Ishikawa (cell line): ENCODE measurements around the gene PTCSC3.

Experiments used
- CEBPB ChIP-seq: IDR thresholded peaks from 2 replicates; pipeline ENCODE4 v1.6.1; 2012
- CREB1 ChIP-seq: IDR thresholded peaks from 2 replicates; pipeline ENCODE4 v1.6.1; 2012; ENCODE audit warnings: low read depth
- EP300 ChIP-seq: IDR thresholded peaks from 2 replicates; pipeline ENCODE4 v1.6.1; 2012; ENCODE audit warnings: borderline replicate concordance
- NFIC ChIP-seq: IDR thresholded peaks from 2 replicates; pipeline ENCODE4 v1.6.1; 2012
- TAF1 ChIP-seq: IDR thresholded peaks from 2 replicates; pipeline ENCODE4 v1.6.1; 2012; ENCODE audit warnings: low read depth, mild to moderate bottlenecking
- TCF12 ChIP-seq: IDR thresholded peaks from 2 replicates; pipeline ENCODE4 v1.6.1; 2012; ENCODE audit warnings: low read depth
- TEAD4 ChIP-seq: IDR thresholded peaks from 2 replicates; pipeline ENCODE4 v1.6.1; 2012
- YY1 ChIP-seq: IDR thresholded peaks from 2 replicates; pipeline ENCODE4 v1.6.1; 2012; ENCODE audit warnings: low read depth
- TF ChIP-seq, protein P1 (sequence below): IDR thresholded peaks from 2 replicates; pipeline ENCODE4 v1.6.1; 2012; ENCODE audit warnings: low read depth, mild to moderate bottlenecking
- TF ChIP-seq, protein P2 (sequence below): IDR thresholded peaks from 2 replicates; pipeline ENCODE4 v1.6.1; 2012

DNA sequence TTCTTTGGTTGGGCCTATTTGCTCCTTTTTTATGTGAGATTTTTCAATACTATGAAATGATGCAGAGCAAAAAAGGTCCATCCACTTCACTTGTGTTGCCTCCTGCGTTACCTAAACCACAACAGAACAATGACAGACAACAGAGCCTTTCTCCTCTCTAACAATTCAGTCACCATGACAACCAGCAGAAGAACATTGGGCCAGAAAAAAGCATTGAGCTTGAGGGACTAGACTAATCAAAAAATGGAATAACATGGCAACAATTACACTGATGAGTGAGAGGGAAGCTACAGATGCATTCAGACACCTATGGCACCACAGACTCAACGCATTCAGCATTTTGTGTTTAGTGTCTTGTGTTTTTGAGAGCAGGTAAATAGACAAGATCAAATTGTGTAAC is 44.6 kb upstream of the PTCSC3 start:
- no peak for TF ChIP-seq YY1
- TF ChIP-seq, protein P1, sequence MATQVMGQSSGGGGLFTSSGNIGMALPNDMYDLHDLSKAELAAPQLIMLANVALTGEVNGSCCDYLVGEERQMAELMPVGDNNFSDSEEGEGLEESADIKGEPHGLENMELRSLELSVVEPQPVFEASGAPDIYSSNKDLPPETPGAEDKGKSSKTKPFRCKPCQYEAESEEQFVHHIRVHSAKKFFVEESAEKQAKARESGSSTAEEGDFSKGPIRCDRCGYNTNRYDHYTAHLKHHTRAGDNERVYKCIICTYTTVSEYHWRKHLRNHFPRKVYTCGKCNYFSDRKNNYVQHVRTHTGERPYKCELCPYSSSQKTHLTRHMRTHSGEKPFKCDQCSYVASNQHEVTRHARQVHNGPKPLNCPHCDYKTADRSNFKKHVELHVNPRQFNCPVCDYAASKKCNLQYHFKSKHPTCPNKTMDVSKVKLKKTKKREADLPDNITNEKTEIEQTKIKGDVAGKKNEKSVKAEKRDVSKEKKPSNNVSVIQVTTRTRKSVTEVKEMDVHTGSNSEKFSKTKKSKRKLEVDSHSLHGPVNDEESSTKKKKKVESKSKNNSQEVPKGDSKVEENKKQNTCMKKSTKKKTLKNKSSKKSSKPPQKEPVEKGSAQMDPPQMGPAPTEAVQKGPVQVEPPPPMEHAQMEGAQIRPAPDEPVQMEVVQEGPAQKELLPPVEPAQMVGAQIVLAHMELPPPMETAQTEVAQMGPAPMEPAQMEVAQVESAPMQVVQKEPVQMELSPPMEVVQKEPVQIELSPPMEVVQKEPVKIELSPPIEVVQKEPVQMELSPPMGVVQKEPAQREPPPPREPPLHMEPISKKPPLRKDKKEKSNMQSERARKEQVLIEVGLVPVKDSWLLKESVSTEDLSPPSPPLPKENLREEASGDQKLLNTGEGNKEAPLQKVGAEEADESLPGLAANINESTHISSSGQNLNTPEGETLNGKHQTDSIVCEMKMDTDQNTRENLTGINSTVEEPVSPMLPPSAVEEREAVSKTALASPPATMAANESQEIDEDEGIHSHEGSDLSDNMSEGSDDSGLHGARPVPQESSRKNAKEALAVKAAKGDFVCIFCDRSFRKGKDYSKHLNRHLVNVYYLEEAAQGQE: no peak
- no peak for TF ChIP-seq EP300
- TF ChIP-seq CREB1: no peak
- TF ChIP-seq NFIC: no peak
- TF ChIP-seq CEBPB: no peak
- no peak for TF ChIP-seq TCF12
- TF ChIP-seq, protein P2, sequence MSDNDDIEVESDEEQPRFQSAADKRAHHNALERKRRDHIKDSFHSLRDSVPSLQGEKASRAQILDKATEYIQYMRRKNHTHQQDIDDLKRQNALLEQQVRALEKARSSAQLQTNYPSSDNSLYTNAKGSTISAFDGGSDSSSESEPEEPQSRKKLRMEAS: no peak
- TF ChIP-seq TAF1: no peak
- no peak for TF ChIP-seq TEAD4
